HG03342 (cell line): ENCODE data around the gene LEAP2.

ENCODE experiments used
- ATAC-seq: cut with Tn5 transposase; IDR thresholded peaks from one replicate; pipeline ENCODE4 v1.9.1; 2021; ENCODE audit warnings: mild to moderate bottlenecking, moderate library complexity; ENCODE audit not compliant: unreplicated experiment

The LEAP2 gene

DNA sequence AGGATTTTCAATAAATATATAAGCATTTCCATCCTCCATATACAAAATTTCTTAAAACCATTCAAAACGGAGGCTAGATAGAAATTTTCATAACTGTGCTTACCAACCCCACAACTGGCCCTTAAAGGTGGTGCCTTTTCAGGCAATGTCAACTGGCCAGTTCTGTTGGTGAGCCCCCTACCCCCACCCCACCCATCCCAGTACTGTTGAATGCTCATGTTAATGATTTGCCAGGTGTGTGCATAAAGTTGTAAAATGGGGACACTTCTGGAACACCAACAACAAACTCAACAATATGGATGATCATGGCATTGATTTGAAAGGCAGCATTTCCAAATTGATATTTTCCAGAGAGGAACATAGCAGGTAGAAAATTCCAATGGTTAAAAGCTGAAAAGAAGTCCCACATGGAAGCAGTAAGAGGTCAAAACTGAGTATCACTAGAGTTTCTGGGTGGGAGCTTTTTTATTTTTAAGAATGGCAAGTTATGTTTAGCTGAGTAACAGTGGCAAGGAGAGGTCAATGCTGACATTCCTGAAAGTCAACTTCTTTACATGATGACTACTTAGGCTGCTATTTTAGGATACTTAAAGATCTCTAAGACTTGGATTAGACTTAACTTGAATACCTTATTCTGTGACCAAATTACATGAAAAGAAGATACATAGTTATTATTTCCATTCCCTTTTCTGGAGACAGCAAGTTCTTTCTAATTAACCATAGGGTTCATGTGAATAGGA, 2.7 kb downstream of the LEAP2 start:
- no peak for ATAC-seq

DNA sequence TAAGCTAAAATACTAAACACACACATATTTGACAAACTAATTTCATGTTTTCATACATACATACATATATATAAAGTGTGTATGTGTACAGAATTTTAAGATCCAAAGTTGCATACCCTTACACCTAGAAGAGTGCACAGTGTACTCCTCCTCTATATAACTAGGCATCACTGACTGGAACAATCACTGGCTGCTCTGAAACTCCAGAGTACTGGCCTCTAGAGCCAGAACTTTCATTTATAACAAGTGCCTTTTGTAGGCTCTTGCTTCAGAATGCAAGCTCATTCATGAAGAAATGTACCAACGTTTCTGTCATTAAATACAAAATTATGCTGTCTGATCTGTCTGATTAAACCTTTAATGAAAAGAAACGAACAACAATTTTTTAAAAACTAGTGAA, 4.0 kb downstream of the LEAP2 start:
- ATAC-seq: no peak

DNA sequence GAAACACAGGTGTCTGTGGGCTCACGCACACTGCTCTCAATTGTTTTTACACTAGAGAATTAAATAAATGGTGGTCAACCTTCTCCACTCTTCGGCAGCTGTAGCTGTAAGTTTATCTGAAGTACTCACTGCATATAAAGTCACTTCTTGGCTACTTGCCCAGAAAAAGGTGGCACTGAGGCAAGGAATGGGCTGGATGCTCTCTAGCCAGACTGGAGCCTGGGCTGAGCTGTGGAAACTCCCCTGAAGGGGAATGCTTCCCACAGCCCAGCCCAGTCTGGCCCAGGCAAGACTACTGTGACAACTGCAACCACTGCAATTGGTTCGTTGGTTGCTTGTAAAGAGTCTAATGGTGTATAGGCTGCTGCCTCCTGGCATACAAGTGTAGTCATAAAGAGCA, 4.5 kb downstream of the LEAP2 start:
- no peak for ATAC-seq

DNA sequence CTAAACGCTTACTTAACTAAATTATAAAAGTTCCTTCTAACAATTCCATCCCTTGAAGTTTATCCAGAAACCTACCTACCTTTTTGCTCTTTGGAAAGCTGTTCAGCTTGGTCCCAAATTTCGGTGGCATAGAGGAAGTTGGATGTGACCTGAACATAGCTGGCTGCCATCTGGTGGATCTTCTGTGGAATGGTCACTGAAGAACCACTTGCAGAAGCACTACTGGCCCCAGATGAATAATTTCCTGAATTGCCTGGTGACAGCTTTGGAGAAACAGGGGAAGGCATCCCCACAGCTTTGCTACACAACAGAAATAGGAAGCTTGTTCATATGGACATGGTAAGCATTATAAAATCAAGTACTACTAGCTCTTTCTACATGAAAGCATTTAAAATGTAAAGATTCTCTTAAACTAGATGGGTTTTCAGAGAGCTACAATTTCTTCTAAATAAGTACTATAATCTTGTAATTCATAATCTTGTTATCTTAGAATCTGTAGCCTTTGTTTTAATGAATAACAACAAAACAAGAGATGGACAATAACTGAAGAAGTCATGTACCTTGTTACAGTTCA, 9.9 kb downstream of the LEAP2 start:
- ATAC-seq: peak; percentile 73

DNA sequence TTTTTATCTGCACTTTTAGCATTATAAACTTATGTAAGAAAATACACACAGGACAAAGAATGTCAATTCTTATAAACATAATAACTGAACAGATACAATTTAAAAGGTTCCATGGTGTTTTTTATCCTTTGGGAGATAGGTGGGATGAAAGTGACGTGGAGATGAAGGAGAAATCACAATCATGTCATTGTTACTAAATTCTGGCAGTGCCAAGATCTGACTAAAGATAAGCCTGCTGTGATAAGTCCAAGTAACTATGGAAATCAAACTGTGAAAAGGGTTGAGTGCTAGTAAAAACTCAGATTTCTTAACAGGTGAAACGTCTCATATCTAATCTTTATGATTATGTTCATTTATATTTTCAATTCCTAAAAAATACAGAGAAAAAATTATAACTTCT, 11.1 kb downstream of the LEAP2 start:
- no peak for ATAC-seq

DNA sequence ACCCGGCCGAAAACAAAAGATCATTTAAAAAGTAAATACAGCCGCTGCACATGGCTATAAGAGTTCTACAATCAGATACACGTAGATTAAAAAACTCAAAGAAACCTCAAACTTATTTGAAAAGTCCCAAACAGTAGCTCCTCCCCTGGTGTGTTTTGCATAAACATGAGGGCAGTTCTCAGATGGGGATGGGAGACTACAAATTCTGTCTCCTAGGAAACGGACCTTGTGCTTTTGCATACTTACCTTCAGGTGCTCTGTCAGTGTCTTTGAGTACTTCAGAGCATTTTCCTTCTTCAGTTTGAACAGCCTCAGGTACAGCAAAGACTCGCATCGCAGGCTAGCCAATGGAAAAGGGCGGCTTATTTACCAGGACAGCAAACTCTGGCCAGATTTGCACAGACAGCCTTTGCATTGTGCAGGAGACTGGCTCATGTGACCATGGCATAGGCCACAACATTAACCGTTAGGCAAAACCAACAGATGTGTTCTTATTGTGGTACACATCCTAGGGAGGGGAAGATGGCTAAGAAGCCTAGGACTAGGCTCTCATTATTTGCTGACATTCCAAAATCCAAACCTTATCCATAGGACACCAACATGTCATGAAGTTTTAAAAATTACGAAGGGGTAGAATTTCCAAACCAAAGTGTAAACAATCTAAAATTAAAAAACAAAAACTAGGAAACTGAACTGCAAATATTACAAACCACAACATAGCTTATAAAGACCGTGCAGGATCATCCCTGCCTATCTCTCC, 12.8 kb downstream of the LEAP2 start:
- no peak for ATAC-seq

DNA sequence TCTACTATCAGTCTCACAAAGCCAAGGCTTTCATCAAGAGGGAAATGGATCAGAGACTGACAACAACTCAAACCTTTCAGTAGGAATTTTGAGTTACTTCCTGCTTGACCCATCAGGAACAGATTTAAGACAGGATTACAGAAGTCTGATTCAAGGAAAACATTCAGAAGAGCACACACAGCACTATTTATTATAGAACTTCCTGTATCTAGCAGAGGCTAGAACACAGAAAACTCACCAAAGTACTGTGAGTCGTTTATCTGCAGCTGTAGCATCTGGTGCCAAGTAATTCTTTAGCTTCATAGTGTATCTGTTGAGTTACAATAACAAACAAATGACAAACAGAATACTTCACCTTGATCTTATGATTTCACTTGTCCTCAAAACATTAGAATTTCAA, 13.8 kb downstream of the LEAP2 start:
- no peak for ATAC-seq

DNA sequence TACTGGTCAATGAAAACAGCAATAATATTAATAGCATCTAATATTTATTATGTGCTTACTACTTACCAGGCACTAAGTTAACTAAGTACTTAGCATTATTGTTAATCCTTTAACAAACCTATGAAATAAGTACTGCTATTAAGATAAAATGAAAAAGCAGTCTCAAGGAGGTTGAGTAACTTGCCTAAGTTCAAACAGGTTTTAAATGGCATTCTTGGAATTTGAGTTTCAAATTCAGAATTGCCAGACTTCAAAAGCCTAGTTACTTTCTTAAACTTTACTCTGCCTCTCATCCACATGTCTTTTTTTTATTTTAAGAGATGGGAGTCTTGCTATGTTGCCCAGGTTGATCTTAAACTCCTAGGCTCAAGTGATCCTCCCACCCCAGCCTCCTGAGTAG, 16.0 kb downstream of the LEAP2 start:
- no peak for ATAC-seq

DNA sequence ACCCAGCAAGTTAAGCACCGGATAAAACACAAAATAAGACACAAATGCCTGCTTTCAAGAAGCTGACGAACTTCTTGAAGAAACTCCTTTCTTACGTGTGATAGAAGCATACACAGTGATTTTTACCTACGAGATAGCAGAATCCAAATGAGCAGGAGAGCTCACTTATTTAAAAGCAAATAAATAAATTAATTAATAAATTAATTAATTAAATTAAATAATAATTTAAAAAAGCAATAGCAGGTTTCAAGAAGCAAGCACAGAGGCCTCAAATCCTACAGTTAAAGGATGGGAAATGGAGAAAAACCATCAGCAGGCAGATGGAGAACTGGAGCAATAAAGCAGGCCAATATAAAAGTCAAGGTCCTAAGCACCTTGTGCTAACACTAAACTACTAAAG, 17.3 kb downstream of the LEAP2 start:
- no peak for ATAC-seq

DNA sequence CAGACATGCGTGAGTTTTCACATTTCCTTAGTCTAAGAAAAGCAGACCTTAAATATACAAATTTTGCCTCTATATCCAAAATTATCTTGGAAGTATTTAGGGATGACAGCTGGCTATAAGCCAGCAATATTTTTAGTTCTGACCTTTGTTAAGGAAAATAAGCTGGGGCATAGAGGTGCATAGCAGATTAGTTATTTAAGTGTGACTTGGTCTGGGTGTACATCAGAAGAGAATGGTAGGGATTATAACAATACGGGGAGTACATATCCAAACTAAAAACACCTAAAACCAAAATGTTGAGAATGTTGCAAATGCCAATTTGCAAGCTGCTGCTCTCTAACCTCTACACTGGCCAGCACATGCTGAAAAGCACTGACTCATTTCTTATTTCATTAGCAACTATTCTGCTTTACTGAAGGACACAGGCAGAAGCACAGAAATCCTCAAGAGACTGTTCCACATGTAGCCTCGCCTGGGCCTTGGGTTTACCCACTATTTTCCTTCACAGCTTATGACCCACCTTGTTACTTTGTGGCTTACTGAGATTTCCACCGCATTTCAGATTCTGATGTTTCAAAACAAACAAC, 22.3 kb downstream of the LEAP2 start:
- no peak for ATAC-seq

DNA sequence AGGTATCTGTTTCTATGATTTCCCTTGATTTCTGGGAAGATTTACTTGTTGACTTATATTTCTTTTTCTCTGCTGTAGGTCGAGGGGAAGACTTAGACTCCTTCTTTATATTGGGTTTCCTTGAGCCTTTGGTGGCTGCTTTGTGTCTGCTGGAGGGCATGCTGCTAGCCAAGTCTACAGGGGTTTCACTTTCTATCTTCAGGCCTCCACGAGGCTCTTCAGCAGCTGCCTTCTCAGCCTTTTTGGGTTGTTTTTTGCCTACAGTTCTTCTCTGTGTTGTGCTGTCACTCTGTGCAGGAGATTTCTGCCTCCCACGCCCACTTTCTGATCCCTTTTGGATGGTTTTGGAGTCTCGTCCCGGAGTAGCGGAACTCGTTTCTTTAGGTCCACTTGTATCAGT, 23.2 kb downstream of the LEAP2 start:
- ATAC-seq: no peak

DNA sequence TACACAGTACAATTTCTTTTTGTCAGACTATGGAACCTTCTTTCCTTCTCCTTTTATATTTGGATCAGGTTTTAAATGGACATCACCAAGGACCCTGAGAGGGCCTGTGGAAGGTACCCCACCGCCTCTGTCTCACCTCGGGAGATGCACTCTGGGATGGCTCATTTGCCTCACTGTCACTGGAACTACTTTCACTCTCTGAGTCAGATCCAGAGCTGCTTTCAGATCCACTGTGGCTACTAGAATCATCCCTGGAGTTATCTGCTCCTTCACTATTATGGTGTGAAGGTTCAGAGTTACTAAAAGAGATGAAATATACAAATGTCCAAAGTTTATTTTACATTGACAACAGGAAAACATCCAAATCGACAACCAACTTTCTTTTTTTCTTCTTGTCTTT, 24.6 kb downstream of the LEAP2 start:
- no peak for ATAC-seq

DNA sequence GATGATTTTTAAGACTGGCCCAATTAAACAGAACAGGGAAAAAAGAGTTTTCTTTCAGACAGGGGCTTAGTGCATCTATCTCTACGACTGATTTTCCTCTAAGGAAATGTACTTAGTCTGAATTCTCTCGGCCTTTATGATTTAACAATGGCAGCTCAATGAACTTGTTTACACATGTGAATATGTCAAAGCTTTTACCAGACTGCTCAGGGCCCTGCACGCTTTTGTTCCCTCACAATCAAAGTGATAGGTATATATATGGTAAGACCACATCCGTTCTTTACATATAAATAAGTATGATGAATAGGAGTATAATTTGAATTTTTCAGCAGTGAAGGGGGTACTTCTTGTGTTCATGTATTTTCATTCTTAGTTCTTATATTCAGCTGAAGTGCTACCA, 27.6 kb downstream of the LEAP2 start:
- no peak for ATAC-seq

DNA sequence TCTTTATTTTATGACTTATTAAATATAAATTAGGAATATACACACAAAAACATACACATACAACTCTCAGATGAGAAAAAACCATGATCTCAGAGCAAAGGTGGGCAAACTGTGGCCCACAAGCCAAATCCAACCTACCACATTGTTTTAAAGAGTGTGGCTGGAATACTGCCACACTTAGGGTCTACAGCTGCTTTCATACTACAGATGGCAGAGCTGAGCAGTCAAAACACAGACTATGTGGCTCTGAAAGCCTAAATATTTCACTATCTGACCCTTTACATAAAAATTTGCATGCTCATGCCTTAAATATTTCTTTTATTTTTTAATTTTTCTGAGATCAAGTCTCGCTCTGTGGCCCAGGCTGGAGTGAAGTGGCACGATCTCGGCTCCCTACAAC, 28.3 kb downstream of the LEAP2 start:
- ATAC-seq: no peak

DNA sequence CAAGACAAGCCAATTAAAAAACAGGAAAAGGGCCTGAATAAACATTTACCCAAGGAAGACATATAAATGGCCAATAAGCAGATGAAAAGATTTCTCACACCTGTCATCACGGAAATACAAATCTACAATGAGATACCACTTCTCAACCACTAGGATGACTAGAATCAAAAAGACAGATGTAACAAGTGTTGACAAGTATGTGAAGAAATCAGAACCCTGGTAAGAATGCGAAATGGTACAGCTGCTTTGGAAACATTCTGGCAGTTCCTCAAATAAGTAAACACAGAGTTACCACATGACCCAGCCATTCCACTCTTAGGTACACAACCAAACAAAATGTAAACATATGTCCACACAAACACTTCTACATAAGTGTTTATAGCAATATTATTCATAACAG, 32.5 kb downstream of the LEAP2 start:
- ATAC-seq: no peak

DNA sequence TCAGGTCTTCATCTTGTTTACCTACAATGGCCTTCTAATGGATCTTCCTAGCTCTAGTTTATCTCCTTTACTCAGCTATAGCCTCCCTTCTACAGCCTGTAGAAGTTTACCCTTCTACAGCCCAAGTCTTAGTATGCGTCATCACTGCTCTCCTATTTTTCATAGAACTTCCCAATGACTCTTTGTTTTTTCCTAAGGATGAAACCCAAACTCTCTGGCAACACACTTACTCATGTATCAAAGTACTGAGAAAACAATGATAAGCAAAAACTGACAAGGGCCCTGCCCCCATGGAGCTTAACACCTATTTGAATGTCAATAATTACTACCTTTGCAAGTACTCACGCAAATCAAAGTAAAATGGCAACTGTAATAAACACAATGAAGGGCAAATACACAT, 33.7 kb downstream of the LEAP2 start:
- no peak for ATAC-seq

DNA sequence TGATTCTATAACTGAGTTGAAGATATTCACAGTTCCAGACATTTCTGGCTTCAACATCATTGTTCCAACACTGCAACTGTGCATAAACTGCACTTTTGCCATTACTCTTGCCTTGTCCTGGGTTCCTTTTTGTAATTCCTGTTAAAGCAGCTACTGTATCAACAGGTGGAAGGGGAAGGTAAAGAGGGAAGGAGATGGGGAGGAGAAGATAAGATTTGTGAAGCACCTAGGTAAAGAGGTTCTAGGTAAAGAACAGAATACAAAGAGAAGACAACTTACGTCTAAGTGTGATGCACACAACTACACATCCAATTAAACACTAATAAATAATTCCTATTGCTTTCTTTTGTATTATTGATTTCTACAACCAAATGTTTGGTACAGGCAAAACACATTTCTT, 36.2 kb downstream of the LEAP2 start:
- no peak for ATAC-seq

DNA sequence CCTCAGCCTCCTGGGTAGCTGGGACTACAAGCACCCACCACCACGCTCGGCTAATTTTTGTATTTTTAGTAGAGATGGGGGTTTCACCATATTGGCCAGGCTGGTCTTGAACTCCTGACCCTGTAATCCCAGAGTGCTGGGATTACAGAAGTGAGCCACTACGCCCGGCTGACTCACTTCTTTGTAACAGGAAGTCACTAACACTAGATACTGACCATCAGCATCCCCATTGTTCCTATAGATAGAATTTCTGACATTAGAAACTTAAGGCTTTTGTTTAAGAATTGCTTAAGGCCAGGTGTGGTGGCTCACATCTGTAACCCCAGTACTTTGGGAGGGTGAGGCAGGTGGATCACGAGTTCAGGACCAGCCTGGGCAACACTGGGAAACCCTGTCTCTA, 42.2 kb downstream of the LEAP2 start:
- ATAC-seq: no peak

DNA sequence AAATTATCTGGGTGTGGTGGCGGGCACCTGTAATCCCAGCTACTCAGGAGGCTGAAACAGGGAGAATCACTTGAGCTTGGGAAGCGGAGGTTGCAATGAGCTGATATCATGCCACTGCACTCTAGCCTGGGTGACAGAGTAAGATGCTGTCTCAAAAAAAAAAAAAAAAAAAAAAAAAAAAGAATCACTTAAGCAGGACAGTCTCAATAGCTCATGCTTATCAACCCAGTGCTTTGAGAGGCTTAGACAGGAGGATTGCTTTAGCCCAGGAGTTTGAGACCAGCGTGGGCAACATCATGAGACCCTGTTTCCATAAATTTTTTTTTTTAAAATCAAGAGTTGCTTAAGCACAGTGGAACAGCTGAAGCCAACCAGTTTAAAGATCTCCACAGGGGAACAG, 42.6 kb downstream of the LEAP2 start:
- no peak for ATAC-seq
